Stimulated activated CD4-positive, alpha-beta T cell treated with anti-CD3 and anti-CD28 coated beads, Interleukin-15, amount 100 ng/mL, for 24 hours (primary cell): ENCODE measurements around the gene KCNN4.
"Not testable (repeated sequence)": the region's sequence is repeated elsewhere in the genome, so short reads cannot be mapped to it uniquely, and the experiment has no call there.

Experiments
- DNase-seq: peaks from one replicate; pipeline ENCODE4 v3.0.0-alpha.2; 2020

KCNN4 gene

DNA sequence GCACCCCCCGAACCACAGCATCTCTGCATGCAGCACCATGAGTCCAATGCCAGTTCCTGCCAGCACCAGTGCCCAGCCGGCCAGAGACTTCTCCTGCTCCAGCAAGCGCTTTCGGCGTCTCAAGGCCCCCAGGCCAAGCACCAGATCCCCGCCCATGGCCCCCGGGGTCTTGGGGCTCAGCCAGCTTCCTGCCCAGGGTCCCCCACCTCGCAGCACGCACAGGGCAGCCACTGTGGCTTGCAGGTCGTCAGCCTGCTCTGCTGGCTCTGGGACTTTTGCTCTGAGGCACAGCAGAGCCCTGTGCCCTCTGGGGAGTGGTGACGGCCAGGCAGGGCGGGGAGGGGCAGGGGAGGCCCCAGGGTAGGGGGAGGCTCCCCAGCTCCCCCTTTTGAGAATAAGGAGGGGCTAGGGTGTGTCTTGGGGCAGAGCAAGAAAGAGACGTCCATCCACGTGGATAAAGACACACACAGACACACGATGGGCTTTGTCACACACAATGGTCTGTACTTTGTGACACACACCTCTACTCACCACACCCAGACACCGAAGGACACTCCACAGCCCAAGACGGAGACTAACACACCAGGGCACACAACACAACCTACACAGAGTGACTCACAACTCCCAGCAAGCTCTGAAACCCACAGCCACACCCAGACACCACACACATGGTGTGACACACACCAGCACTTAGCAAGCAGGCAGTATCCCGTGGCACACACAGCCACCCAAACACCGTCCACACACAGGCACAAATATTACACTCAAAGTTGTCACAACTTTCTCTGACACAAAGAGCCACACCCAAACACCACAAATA is at the start of gene KCNN4:
Gene KCNN4, minus strand, starts transcription at position 268 of the 820 bp plus-strand sequence. Its CDS starts 112 bp downstream, at position 156.
- DNase-seq: peak; percentile 87

DNA sequence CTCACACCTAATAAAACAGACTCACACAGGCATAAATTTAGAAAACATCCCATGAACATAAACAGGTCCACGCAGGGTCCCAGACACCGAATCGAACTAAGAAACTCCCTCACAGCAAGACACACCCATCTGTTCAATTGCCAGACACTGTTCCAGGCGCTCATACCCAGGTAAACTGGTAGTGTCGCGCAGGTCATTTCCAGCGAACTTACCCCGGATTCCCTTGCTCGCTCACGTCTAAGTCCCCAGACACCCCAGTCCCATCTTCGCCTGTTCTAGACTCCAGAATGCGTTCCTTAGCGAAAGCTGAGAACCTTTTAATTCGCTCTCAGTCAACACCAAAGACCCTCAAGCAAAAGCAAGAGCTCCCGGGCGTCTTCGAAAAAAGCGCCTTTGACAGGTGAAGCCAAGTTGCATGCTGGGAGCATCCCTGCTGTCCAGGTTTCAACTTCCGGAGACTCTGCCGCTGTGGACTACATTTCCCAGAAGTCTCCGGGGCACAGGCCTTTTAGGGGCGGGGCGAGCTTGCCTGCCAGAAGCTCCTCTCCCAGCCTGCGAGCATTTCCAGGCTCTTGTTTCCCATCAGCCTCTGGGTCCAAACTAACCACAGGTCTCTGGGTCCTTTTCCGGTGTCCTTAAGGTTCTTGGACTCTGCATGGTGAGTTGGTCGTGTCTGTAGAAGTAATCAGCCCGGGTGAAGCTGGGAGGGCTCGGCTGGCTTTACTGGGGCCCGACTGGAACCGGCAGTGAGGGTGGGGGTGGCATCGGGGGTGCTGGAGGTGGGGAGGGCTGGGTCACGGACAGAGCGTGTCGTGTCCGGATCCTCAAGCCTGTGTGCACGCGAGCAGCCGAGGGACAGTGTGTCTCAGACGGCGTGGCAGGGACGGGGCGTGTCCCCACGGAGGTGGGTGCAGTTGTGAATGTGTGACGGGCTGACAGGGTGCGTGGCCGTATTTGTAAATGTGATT is 46.3 kb upstream of the KCNN4 start, which contains the start of gene ZNF283:
Gene ZNF283, plus strand, starts transcription at position 535 of the 968 bp plus-strand sequence. CDS start 6,184 bp downstream, outside the sequence.
- DNase-seq: peak; percentile 91

DNA sequence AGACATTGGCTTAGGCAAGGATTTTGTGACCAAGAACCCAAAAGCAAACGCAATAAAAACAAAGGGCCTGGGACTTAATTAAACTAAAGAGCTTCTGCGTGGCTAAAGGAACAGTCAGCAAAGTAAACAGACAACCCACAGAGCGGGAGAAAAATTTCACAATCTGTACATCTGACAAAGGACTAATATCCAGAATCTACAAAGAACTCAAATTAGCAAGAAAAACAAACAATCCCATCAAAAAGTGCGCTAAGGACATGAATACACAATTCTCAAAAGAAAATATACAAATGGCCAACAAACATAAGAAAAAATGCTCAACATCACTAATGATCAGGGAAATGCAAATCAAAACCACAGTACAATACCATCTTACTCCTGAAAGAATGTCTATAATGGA is 43.8 kb upstream of the KCNN4 start:
- not testable (repeated sequence) for DNase-seq

DNA sequence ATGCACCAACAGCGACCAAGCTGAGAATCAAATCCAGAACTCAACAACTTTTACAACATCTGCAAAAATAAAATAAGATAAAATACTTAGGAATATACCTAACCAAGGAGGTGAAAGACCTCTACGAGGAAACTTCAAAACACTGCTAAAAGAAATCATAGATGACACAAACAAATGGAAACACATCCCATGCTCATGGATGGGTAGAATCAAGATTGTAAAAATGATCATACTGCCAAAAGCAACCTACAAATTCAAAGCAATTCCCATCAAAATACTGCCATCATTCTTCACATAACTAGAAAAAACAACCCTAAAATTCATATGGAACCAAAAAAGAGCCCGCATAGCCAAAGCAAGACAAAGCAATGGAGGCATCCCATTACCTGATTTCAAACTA is 43.1 kb upstream of the KCNN4 start:
- not testable (repeated sequence) for DNase-seq

GRCh38 chr19:43820884-43821215 is 40.1 kb upstream of the KCNN4 start:
- no peak for DNase-seq

- DNase-seq: peak; percentile 61
Measured at GRCh38 chr19:43820098-43820883, 39.5 kb upstream of the KCNN4 start.

DNA sequence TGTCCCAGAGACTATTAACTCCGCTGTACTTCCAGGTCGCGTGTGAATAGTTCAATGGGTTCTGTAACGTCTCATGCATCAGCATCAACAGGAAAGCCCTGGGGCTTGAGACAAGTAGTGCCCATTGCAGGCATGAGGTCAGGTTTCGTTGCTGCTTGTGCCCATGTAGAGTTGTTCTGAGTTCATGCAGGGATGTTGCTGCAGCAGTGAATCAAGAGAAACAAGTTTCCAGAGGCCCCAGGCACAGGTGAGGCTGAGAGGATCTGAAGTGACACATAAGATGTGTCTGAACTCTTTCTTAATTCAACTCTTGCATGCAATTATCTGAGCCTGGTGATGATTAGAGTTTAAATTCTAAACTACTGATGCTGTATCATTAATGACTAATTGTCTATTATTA is 37.7 kb upstream of the KCNN4 start:
- DNase-seq: no peak

DNA sequence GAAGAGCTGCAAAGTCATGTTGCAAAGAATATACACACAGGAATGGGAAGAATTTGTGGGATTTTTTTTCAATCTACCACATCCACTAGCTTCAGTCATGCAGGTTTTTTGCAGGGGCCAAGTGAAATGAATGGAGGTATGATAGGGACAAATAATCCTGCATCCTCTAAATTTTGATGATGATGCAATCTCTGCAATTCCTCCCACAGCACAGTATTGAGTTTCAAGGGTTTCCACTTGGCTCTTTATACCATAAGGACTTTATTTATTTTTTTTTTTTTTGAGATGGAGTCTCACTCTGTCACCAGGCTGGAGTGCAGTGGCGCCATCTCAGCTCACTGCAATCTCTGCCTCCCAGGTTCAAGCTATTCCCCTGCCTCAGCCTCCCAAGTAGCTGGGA is 36.7 kb upstream of the KCNN4 start:
- DNase-seq: not testable (repeated sequence)

- DNase-seq: no peak
Measured at GRCh38 chr19:43814663-43815352, 34.0 kb upstream of the KCNN4 start.

GRCh38 chr19:43812688-43813087 is 31.9 kb upstream of the KCNN4 start:
- DNase-seq: no peak

GRCh38 chr19:43812259-43812658 is 31.5 kb upstream of the KCNN4 start:
- DNase-seq: no peak

DNA sequence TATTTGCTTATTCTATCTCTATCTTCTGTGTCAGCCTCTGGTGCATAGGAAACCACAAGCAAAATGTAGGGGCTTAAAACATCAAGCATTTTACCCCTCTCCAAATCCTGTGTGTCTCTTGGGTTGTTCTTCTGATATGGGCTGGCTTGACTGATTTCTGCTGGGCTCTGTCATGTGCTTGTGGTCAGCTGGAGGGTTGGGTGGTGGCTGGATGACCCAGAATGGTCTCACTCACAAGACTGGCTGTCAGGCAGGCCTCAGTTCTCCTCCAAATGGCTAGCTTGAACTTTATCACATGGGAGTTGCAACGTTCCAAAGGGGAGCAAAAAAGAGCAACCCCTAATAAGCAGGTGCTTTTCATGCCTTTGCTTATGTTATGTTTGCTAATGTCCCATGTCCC is 31.1 kb upstream of the KCNN4 start:
- no peak for DNase-seq

GRCh38 chr19:43809762-43810696 is 29.3 kb upstream of the KCNN4 start:
- DNase-seq: no peak

GRCh38 chr19:43807651-43808050 is 26.9 kb upstream of the KCNN4 start:
- DNase-seq: no peak

DNA sequence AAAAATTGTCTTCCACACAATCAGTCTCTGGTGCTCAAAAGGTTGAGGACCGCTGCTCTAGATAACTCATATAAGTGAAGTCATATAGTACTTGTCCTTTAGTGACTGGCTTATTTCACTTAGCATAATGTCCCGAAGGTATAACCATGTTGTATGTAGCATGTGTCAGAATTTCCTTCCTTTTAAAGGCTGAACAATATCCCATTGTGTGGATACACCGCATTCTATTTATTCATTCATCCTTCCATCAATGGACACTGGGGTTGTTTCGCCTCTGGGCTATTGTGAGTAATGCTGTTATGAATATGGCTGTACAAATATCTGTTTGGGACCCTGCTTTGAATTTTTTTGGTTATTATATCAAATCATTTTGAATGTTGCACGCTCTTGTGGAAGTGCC is 26.1 kb upstream of the KCNN4 start:
- DNase-seq: no peak

GRCh38 chr19:43806401-43806800 is 25.6 kb upstream of the KCNN4 start:
- DNase-seq: not testable (repeated sequence)

- DNase-seq: no peak
Measured at GRCh38 chr19:43804432-43804831, 23.7 kb upstream of the KCNN4 start.

GRCh38 chr19:43802216-43802951 is 21.6 kb upstream of the KCNN4 start, which contains the start of gene LYPD5:
LYPD5 (minus strand) TSS chr19:43802447; CDS start chr19:43802380, 67 bp downstream.
- no peak for DNase-seq

DNA sequence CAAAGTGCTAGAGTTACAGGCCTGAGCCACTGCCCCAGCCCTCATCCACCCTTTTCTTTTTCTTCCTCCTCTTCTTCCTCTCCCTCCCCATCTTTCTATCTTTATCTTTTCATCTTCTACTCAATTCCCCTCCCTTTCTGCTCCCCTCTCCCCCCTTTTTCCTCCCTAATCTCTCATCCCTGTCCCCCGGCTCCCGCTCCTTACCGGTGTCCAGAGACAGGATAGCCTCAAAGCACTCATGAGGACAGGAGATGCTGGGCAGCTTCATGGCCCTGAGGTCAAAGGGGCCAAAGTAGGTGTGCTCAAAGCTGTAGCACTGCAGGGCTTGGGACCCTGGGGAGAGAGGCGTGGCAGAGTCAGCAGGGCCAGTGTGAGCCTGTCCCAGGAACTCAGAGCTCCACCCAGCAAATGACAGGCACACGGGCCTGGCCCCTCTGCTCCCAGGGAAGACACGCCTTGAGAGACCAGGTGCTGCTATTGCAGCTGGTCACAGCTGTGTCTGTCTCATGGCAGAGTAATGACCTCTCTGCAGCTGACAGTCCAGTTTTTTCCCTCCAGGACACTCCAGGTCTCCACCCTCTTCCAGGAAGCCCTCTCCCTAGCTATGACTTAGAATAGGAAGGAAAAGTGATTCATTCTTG is 18.8 kb upstream of the KCNN4 start:
- DNase-seq: no peak
